B cell (primary cell): Measurements from ENCODE around the gene JKAMP. TPM values are rescaled to one million over a fixed set of nuclear protein-coding genes. Genes with fewer than 3 reads are reported as not detected.

Experiments
- ATAC-seq: fragments of 200-7000 bp; cut with Tn5 transposase; one replicate; pipeline ENCODE4 v1.10.0; 2021; ENCODE audit warnings: low read depth, mild to moderate bottlenecking, moderate number of reproducible peaks, moderate library complexity
- CTCF ChIA-PET: fragments of 350-600 bp; sonication (Branson Sonifier 250); formaldehyde crosslinking; loops from one replicate; lab custom pipeline; 2021; ENCODE audit warnings: antibody characterized with exemption, inconsistent platforms; lab: Charles Lee
- POLR2A ChIA-PET: fragments of 350-600 bp; sonication (Branson Sonifier 250); formaldehyde crosslinking; loops from one replicate; lab custom pipeline; 2021; ENCODE audit warnings: antibody characterized with exemption; lab: Charles Lee
- DNase-seq: peaks from one replicate; pipeline ENCODE4 v3.0.0; 2013
- H2AFZ ChIP-seq: 2 replicates; pipeline ENCODE4 v1.6.1; 2012; ENCODE audit warnings: mild to moderate bottlenecking, low read depth, low read length; ENCODE audit not compliant: insufficient read depth, poor library complexity, severe bottlenecking
- H3K27ac ChIP-seq, 2 donors: 1 replicate in 1 of 2; 2 replicates in 1 of 2; pipeline ENCODE4 v1.5.1; 2012 to 2013; ENCODE audit warnings: low read length in 2 of 2, mild to moderate bottlenecking in 2 of 2, moderate library complexity in 1 of 2
- H3K27me3 ChIP-seq, 4 experiments: fragments of 200-600 bp in 1 of 4; sonication (generic) in 1 of 4; replicated peaks in 1 of 4; 1 replicate in 2 of 4; 2 replicates in 2 of 4; pipeline versions ENCODE4 v1.6.1 to v1.7.0; 2013 to 2016; ENCODE audit warnings: low read length in 3 of 4, mild to moderate bottlenecking in 2 of 4, mixed read lengths in 1 of 4, moderate library complexity in 1 of 4; ENCODE audit not compliant: insufficient read depth in 4 of 4, control insufficient read depth in 3 of 4; ENCODE audit errors: control extremely low read depth in 1 of 4
- H3K36me3 ChIP-seq, 2 experiments: replicated peaks in 1 of 2; 1 replicate in 1 of 2; 2 replicates in 1 of 2; pipeline versions ENCODE4 v1.6.1 to v1.7.1; 2013; ENCODE audit warnings: low read length in 1 of 2; ENCODE audit not compliant: insufficient read depth in 2 of 2, control insufficient read depth in 1 of 2; ENCODE audit errors: control extremely low read depth in 1 of 2, extremely low read depth in 1 of 2
- H3K4me1 ChIP-seq, 2 donors: fragments of 200-600 bp in 1 of 2; sonication (generic) in 1 of 2; 1 replicate in 1 of 2; 2 replicates in 1 of 2; pipeline versions ENCODE4 v1.5.1 to v1.6.1; 2013 to 2017; ENCODE audit warnings: low read length in 2 of 2; ENCODE audit not compliant: control insufficient read depth in 2 of 2, insufficient read depth in 2 of 2
- H3K4me2 ChIP-seq: replicated peaks from 2 replicates; pipeline ENCODE3; 2012; ENCODE audit warnings: mild to moderate bottlenecking, low read depth, low read length; ENCODE audit not compliant: poor library complexity, severe bottlenecking
- H3K4me3 ChIP-seq, 5 experiments: fragments of 200-600 bp in 1 of 5; sonication (generic) in 1 of 5; 1 replicate in 3 of 5; 2 replicates in 2 of 5; pipeline versions ENCODE4 v1.5.1 to v1.7.0; 2011 to 2016; ENCODE audit warnings: low read length in 4 of 5, mild to moderate bottlenecking in 4 of 5, low read depth in 2 of 5, control low read depth in 1 of 5, moderate library complexity in 1 of 5; ENCODE audit not compliant: insufficient read depth in 1 of 5; ENCODE audit errors: control extremely low read depth in 1 of 5, extremely low read depth in 1 of 5
- H3K79me2 ChIP-seq: fragments of 200-600 bp; sonication (generic); one replicate; pipeline ENCODE4 v1.6.0; 2016; ENCODE audit warnings: low read length; ENCODE audit not compliant: control insufficient read depth, insufficient read depth
- H3K9ac ChIP-seq: fragments of 200-600 bp; sonication (generic); 2 replicates; pipeline ENCODE4 v1.6.1; 2017; ENCODE audit warnings: mild to moderate bottlenecking, low read length, moderate library complexity
- H3K9me3 ChIP-seq, 3 donors: one replicate each; pipeline versions ENCODE4 v1.6.1 to v1.7.1; 2013; ENCODE audit warnings: low read length in 2 of 3; ENCODE audit not compliant: control insufficient read depth in 2 of 3, insufficient read depth in 1 of 3; ENCODE audit errors: control extremely low read depth in 1 of 3
- H4K20me1 ChIP-seq: 2 replicates; pipeline ENCODE4 v1.6.0; 2012; ENCODE audit warnings: mild to moderate bottlenecking, low read length; ENCODE audit not compliant: insufficient read depth, control insufficient read depth, poor library complexity, severe bottlenecking
- H3K27ac Mint-ChIP-seq: one replicate; pipeline ENCODE4 v1.8.0; 2021; ENCODE audit warnings: mixed read lengths
- H3K27me3 Mint-ChIP-seq: one replicate; pipeline ENCODE4 v1.8.0; 2021; ENCODE audit warnings: mixed read lengths
- H3K4me1 Mint-ChIP-seq: one replicate; pipeline ENCODE4 v1.8.0; 2021; ENCODE audit warnings: mixed read lengths
- H3K4me3 Mint-ChIP-seq: one replicate; pipeline ENCODE4 v1.8.0; 2021; ENCODE audit warnings: mixed read lengths
- H3K9me3 Mint-ChIP-seq: one replicate; pipeline ENCODE4 v1.8.0; 2022; ENCODE audit warnings: mixed read lengths; ENCODE audit not compliant: insufficient read depth
- CTCF ChIP-seq: fragments of 200-600 bp; IDR thresholded peaks from one replicate; pipeline ENCODE4 v1.8.0; 2022; ENCODE audit warnings: antibody characterized with exemption, mild to moderate bottlenecking
- EZH2 ChIP-seq: IDR thresholded peaks from 2 replicates; pipeline ENCODE4 v1.6.1; 2012; ENCODE audit warnings: borderline replicate concordance, low read depth, mild to moderate bottlenecking, moderate library complexity, low read length; ENCODE audit not compliant: insufficient read depth, poor library complexity, severe bottlenecking
- WGBS: methylation state at CpG from one replicate; pipeline ENCODE4 v1.1.5; 2013; ENCODE audit warnings: missing lambda C conversion rate; ENCODE audit not compliant: insufficient coverage; 5-methylcytosine and 5-hydroxymethylcytosine counted together
- intact Hi-C: fragments of 100-400 bp; cut with micrococcal nuclease; formaldehyde crosslinking; loops from one replicate; pipeline ENCODE4 v1.10.0; 2022
- polyA minus RNA-seq: library from RNA; depleted of rRNA, polyadenylated mRNA; stranded (reverse); fragments of >200 nt; gene quantifications from 2 replicates; pipeline ENCODE4 v1.2.3, GENCODE V29; 2012
- polyA plus RNA-seq: library from polyadenylated mRNA; depleted of rRNA; stranded (reverse); fragments of >200 nt; gene quantifications from 2 replicates; pipeline ENCODE4 v1.2.3, GENCODE V29; 2012
- total RNA-seq, 2 donors: library from RNA; stranded (reverse); fragments of 120-200 nt in 1 of 2; gene quantifications; 1 replicate in 1 of 2; 2 replicates in 1 of 2; pipeline versions ENCODE4 v1.2.3 to v1.2.4, GENCODE V29; 2013 to 2022

JKAMP gene
- total RNA-seq = 25.7 and 30.3 TPM in 2 replicates
- total RNA-seq (2013) = 39.5 TPM
- 31.6 and 32.3 TPM in 2 replicates for polyA plus RNA-seq
- polyA minus RNA-seq = 20.1 and 28.0 TPM in 2 replicates

GRCh38 chr14:59483819-59484638 is at the start of gene JKAMP, which contains the start of gene L3HYPDH:
Gene JKAMP (plus strand): TSS chr14:59484517. CDS start chr14:59484590, 73 bp downstream.
Gene L3HYPDH (minus strand): TSS chr14:59484408. CDS start chr14:59484316, 92 bp downstream.
- peaks cover 2 to 15% of the 10 kb centered on the region in 2 experiments for H3K36me3 ChIP-seq
- intact Hi-C loops = loop anchor here (1.0 to 10.0 kb wide), 10 partner anchors 19 to 1279 kb away; partner anchors contain the start of genes ACTR10, CCDC175, DAAM1 and DACT1
- POLR2A ChIA-PET = interaction anchor here (0.6 to 2.5 kb wide), 3 partner anchors 19 to 764 kb away, joined by 3 to 12 read pairs (median 5); partner anchors contain the start of genes GPR135 and PPM1A
- peaks cover 13% of the 10 kb centered on the region for H4K20me1 ChIP-seq
- no peaks in the 10 kb centered on the region for H3K9me3 ChIP-seq
- Mint-ChIP-seq H3K4me1 (peaks cover 56% of the 10 kb centered on the region), H3K4me3 (peak within 1 kb of the TSS; percentile 96), H3K9me3 (no peaks in the 10 kb centered on the region), H3K27me3 (no peaks in the 10 kb centered on the region), H3K27ac (peak within 1 kb of the TSS; percentile 90)
- no peak for TF ChIP-seq EZH2
- TF ChIP-seq CTCF = peak; percentile 70
- CTCF ChIA-PET = interaction anchor here (0.7 to 3.6 kb wide), 13 partner anchors 8 to 983 kb away, joined by 3 to 35 read pairs (median 3); partner anchors contain the start of gene GPR135
- H3K79me2 ChIP-seq = peaks cover 60% of the 10 kb centered on the region
- H3K27ac ChIP-seq = peak within 1 kb of the TSS; percentile 57 to 79
- H3K27me3 ChIP-seq = no peaks in the 10 kb centered on the region
- ATAC-seq (peak; percentile 92), DNase-seq (peak; percentile 96)
- H3K9ac ChIP-seq = peak within 1 kb of the TSS; percentile 90
- WGBS = under 1% methylated on average over 92 of the region's 92 CpGs
- peak within 1 kb of the TSS; percentile 83 to 97 (median 93) for H3K4me3 ChIP-seq
- peaks cover 36 to 40% of the 10 kb centered on the region in 2 donors for H3K4me1 ChIP-seq
- H3K4me2 ChIP-seq = peak within 1 kb of the TSS; percentile 93
- peak within 1 kb of the TSS; percentile 96 for H2AFZ ChIP-seq

GRCh38 chr14:59435101-59435500 is 49.2 kb upstream of the JKAMP start:
- Histone ChIP-seq H3K36me3 (no peaks in the 10 kb centered on the region), H3K4me3 (no peak overlapping the region), H3K9ac (no peak overlapping the region), H4K20me1 (no peaks in the 10 kb centered on the region), H3K27ac (no peak overlapping the region), H3K4me1 (no peaks in the 10 kb centered on the region), H3K27me3 (no peaks in the 10 kb centered on the region), H3K79me2 (no peaks in the 10 kb centered on the region), H3K9me3 (no peaks in the 10 kb centered on the region), H2AFZ (no peak overlapping the region), H3K4me2 (no peak overlapping the region)
- Mint-ChIP-seq H3K9me3 (no peaks in the 10 kb centered on the region), H3K4me1 (peaks cover 2% of the 10 kb centered on the region), H3K27ac (no peak overlapping the region), H3K4me3 (no peak overlapping the region), H3K27me3 (no peaks in the 10 kb centered on the region)
- TF ChIP-seq CTCF (no peak), EZH2 (no peak)
- DNase-seq (no peak), ATAC-seq (no peak)
- intact Hi-C loops = no loop called here
- no CpG with 5 or more reads among the region's 3 CpGs for WGBS
- POLR2A ChIA-PET = no interaction called here
- CTCF ChIA-PET = interaction anchor here (0.7 to 2.5 kb wide), 2 partner anchors 9 to 306 kb away, joined by 3 to 8 read pairs; no protein-coding TSS in a partner anchor
